NCI-H2196 treated with DMSO at 0.1 percent for 48 hours (cell line): ENCODE measurements around the gene SPOP.

ENCODE experiments used
- DNase-seq: peaks from one replicate; lab custom pipeline; 2025; ENCODE audit not compliant: unreplicated experiment; lab: John Stamatoyannopoulos, UW

Gene SPOP

GRCh38 chr17:49588726-49589576 lies 88.9 kb downstream of the SPOP start:
- DNase-seq = no peak

- no peak for DNase-seq
Measured at GRCh38 chr17:49588312-49588711, 89.6 kb downstream of the SPOP start.

GRCh38 chr17:49587366-49588073 lies 90.4 kb downstream of the SPOP start:
- DNase-seq = no peak

- no peak for DNase-seq
Measured at GRCh38 chr17:49585422-49586027, 92.4 kb downstream of the SPOP start.

- DNase-seq = no peak
Measured at GRCh38 chr17:49583889-49584288, 94.0 kb downstream of the SPOP start.

- DNase-seq = no peak
Measured at GRCh38 chr17:49583226-49583625, 94.7 kb downstream of the SPOP start.

GRCh38 chr17:49582789-49583188 lies 95.1 kb downstream of the SPOP start:
- no peak for DNase-seq

- no peak for DNase-seq
Measured at GRCh38 chr17:49582055-49582722, 95.7 kb downstream of the SPOP start.

- DNase-seq = no peak
Measured at GRCh38 chr17:49581648-49581998, 96.3 kb downstream of the SPOP start.

- DNase-seq = no peak
Measured at GRCh38 chr17:49580981-49581647, 96.8 kb downstream of the SPOP start.

GRCh38 chr17:49580055-49580721 lies 97.7 kb downstream of the SPOP start:
- no peak for DNase-seq

- no peak for DNase-seq
Measured at GRCh38 chr17:49579522-49579921, 98.4 kb downstream of the SPOP start.

- no peak for DNase-seq
Measured at GRCh38 chr17:49578952-49579500, 98.9 kb downstream of the SPOP start.

- DNase-seq = no peak
Measured at GRCh38 chr17:49578414-49578813, 99.5 kb downstream of the SPOP start.

- no peak for DNase-seq
Measured at GRCh38 chr17:49577963-49578362, 99.9 kb downstream of the SPOP start.

- DNase-seq = no peak
Measured at GRCh38 chr17:49577650-49577934, 100.3 kb downstream of the SPOP start.

- no peak for DNase-seq
Measured at GRCh38 chr17:49576917-49577649, 100.8 kb downstream of the SPOP start.

- peak; percentile 9 for DNase-seq
Measured at GRCh38 chr17:49576088-49576916, 101.6 kb downstream of the SPOP start.

- peak; percentile 50 for DNase-seq
Measured at GRCh38 chr17:49575679-49576087, 102.2 kb downstream of the SPOP start, which contains the start of gene NXPH3. Gene NXPH3, plus strand, starts transcription at chr17:49575871. Its CDS starts 349 bp downstream, at chr17:49576220.
